Activated T-cell treated with anti-CD3 and anti-CD28 coated beads, Interleukin-2, amount 50 U/mL, for 4 hours (primary cell): Measurements from ENCODE around the gene PIGU. TPM values are rescaled to one million over a fixed set of nuclear protein-coding genes. Genes with fewer than 3 reads are reported as not detected.
"Not testable (repeated sequence)": the region's sequence is repeated elsewhere in the genome, so short reads cannot be mapped to it uniquely, and the experiment has no call there.

Source experiments
- ATAC-seq, 2 donors: fragments of 200-7000 bp; cut with Tn5 transposase; one replicate each; pipeline ENCODE4 v1.10.0; 2021
- DNase-seq: peaks from one replicate; pipeline ENCODE4 v3.0.0-alpha.2; 2020
- H3K27me3 Mint-ChIP-seq: one replicate; pipeline ENCODE4 v1.8.0; 2021; ENCODE audit warnings: low read depth, mixed read lengths
- H3K36me3 Mint-ChIP-seq: one replicate; pipeline ENCODE4 v1.8.0; 2022; ENCODE audit warnings: mixed read lengths; ENCODE audit not compliant: insufficient read depth
- H3K4me1 Mint-ChIP-seq: one replicate; pipeline ENCODE4 v1.8.0; 2021; ENCODE audit warnings: low read depth, mixed read lengths
- H3K4me3 Mint-ChIP-seq: one replicate; pipeline ENCODE4 v1.8.0; 2021; ENCODE audit warnings: mild to moderate bottlenecking, moderate library complexity, mixed read lengths
- H3K9me3 Mint-ChIP-seq: one replicate; pipeline ENCODE4 v1.8.0; 2021; ENCODE audit warnings: mixed read lengths
- total RNA-seq, 3 donors: library from RNA; stranded (reverse); gene quantifications; one replicate each; pipeline ENCODE4 v1.2.1, GENCODE V29; 2021

The PIGU gene
- total RNA-seq, 3 donors from 2014 or later: 21.5 to 27.3 (median 25.0) TPM

- DNase-seq (peak; percentile 93), ATAC-seq (peak; percentile 83 to 85)
- peak within 1 kb of the TSS; percentile 98 for H3K4me3 Mint-ChIP-seq
- peaks cover 45% of the 10 kb centered on the region for H3K4me1 Mint-ChIP-seq
- H3K9me3 Mint-ChIP-seq: no peaks in the 10 kb centered on the region
- peaks cover 2% of the 10 kb centered on the region for H3K36me3 Mint-ChIP-seq
- no peaks in the 10 kb centered on the region for H3K27me3 Mint-ChIP-seq
These were observed 160.4 kb downstream of the PIGU start, which contains the start of gene DYNLRB1 for GRCh38 chr20:34516247-34517113. DYNLRB1 (plus strand) TSS chr20:34516422; CDS start chr20:34516459, 37 bp downstream.

- Mint-ChIP-seq H3K36me3 (peaks cover 2% of the 10 kb centered on the region), H3K4me3 (peak overlapping the region; percentile 98), H3K27me3 (no peaks in the 10 kb centered on the region), H3K9me3 (no peaks in the 10 kb centered on the region), H3K4me1 (peaks cover 43% of the 10 kb centered on the region)
- peak; percentile 52 for DNase-seq
- ATAC-seq: peak; percentile 59 to 64
These were observed 161.2 kb downstream of the PIGU start for GRCh38 chr20:34515484-34516246.

- peaks cover 39% of the 10 kb centered on the region for H3K4me1 Mint-ChIP-seq
- H3K27me3 Mint-ChIP-seq: no peaks in the 10 kb centered on the region
- H3K4me3 Mint-ChIP-seq: peak overlapping the region; percentile 98
- H3K36me3 Mint-ChIP-seq: peaks cover 2% of the 10 kb centered on the region
- ATAC-seq: peak in 1 of 2 donors; percentile 3
- no peaks in the 10 kb centered on the region for H3K9me3 Mint-ChIP-seq
- no peak for DNase-seq
These were observed 161.9 kb downstream of the PIGU start for GRCh38 chr20:34514897-34515483.

GRCh38 chr20:34514034-34514433, 162.9 kb downstream of the PIGU start:
- H3K4me1 Mint-ChIP-seq: peaks cover 35% of the 10 kb centered on the region
- not testable (repeated sequence) for H3K4me3 Mint-ChIP-seq, DNase-seq, ATAC-seq, H3K27me3 Mint-ChIP-seq, H3K9me3 Mint-ChIP-seq, H3K36me3 Mint-ChIP-seq

- Mint-ChIP-seq H3K9me3 (no peaks in the 10 kb centered on the region), H3K36me3 (peaks cover 5% of the 10 kb centered on the region), H3K27me3 (no peaks in the 10 kb centered on the region), H3K4me3 (no peak overlapping the region), H3K4me1 (peaks cover 26% of the 10 kb centered on the region)
- no peak for DNase-seq
- ATAC-seq: no peak
These were observed 163.9 kb downstream of the PIGU start for GRCh38 chr20:34512955-34513419.

- DNase-seq: no peak
- H3K27me3 Mint-ChIP-seq: no peaks in the 10 kb centered on the region
- H3K36me3 Mint-ChIP-seq: peaks cover 10% of the 10 kb centered on the region
- no peak for ATAC-seq
- no peak overlapping the region for H3K4me3 Mint-ChIP-seq
- no peaks in the 10 kb centered on the region for H3K9me3 Mint-ChIP-seq
- H3K4me1 Mint-ChIP-seq: peaks cover 22% of the 10 kb centered on the region
These were observed 164.5 kb downstream of the PIGU start for GRCh38 chr20:34512266-34512954.

- Mint-ChIP-seq H3K9me3 (no peaks in the 10 kb centered on the region), H3K4me1 (peaks cover 22% of the 10 kb centered on the region), H3K36me3 (peaks cover 10% of the 10 kb centered on the region), H3K4me3 (no peak overlapping the region), H3K27me3 (no peaks in the 10 kb centered on the region)
- no peak for ATAC-seq
- DNase-seq: no peak
These were observed 165.0 kb downstream of the PIGU start for GRCh38 chr20:34511891-34512265.

GRCh38 chr20:34510575-34510974, 166.3 kb downstream of the PIGU start:
- ATAC-seq: no peak
- H3K36me3 Mint-ChIP-seq: peaks cover 13% of the 10 kb centered on the region
- H3K4me1 Mint-ChIP-seq: peaks cover 20% of the 10 kb centered on the region
- H3K9me3 Mint-ChIP-seq: no peaks in the 10 kb centered on the region
- DNase-seq: no peak
- H3K27me3 Mint-ChIP-seq: no peaks in the 10 kb centered on the region
- no peak overlapping the region for H3K4me3 Mint-ChIP-seq

Other genes starting within 250 kb of the PIGU start
- 100 to 1,000 TPM; 103 to 116 (median 112) TPM for gene DYNLRB1, start 160.7 kb downstream of the PIGU start, total RNA-seq
- gene MAP1LC3A, start 118.4 kb downstream of the PIGU start, total RNA-seq: 1 to 10 TPM in 2 of 3 donors, under 1 TPM in 1; 0.55 to 1.3 (median 1.2) TPM
- 1 to 10 TPM; 1.1 to 1.7 (median 1.7) TPM for gene TP53INP2, start 27.3 kb upstream of the PIGU start, total RNA-seq
- gene NCOA6, start 148.6 kb upstream of the PIGU start, total RNA-seq: 10 to 100 TPM; 18.9 to 23.0 (median 19.7) TPM
- 10 to 100 TPM; 11.6 to 13.5 (median 13.2) TPM for gene GGT7, start 195.8 kb upstream of the PIGU start, total RNA-seq
- 10 to 100 TPM in 2 of 3 donors, 1 to 10 TPM in 1; 6.0 to 10.6 (median 10.4) TPM for gene ACSS2, start 199.5 kb upstream of the PIGU start, total RNA-seq